CD14-positive monocyte (primary cell): ENCODE results near the gene ZNF280C. TPM values are rescaled to one million over a fixed set of nuclear protein-coding genes. Genes with fewer than 3 reads are reported as not detected.

Experiments
- DNase-seq, 3 donors: peaks; one replicate each; pipeline ENCODE4 v3.0.0-alpha.2; 2011 to 2022
- H2AFZ ChIP-seq: 2 replicates; pipeline ENCODE4 v1.6.0; 2012; ENCODE audit warnings: mild to moderate bottlenecking, low read depth, low read length, inconsistent platforms; ENCODE audit not compliant: insufficient read depth, poor library complexity, severe bottlenecking
- H3K27ac ChIP-seq, 2 donors: 1 replicate in 1 of 2; 2 replicates in 1 of 2; pipeline ENCODE4 v1.5.1; 2012 to 2013; ENCODE audit warnings: low read length in 2 of 2, control low read depth in 1 of 2, inconsistent platforms in 1 of 2, low read depth in 1 of 2, mild to moderate bottlenecking in 1 of 2
- H3K27me3 ChIP-seq, 2 donors: one replicate each; pipeline versions ENCODE4 v1.6.0 to v1.6.1; 2011 to 2013; ENCODE audit warnings: low read length in 2 of 2; ENCODE audit not compliant: control insufficient read depth in 2 of 2, insufficient read depth in 2 of 2
- H3K36me3 ChIP-seq, 2 donors: replicated peaks in 1 of 2; 1 replicate in 1 of 2; 2 replicates in 1 of 2; pipeline versions ENCODE4 v1.5.1 to v1.6.1; 2012 to 2013; ENCODE audit warnings: low read length in 2 of 2, control low read depth in 1 of 2, inconsistent platforms in 1 of 2, mild to moderate bottlenecking in 1 of 2; ENCODE audit not compliant: insufficient read depth in 2 of 2, control insufficient read depth in 1 of 2
- H3K4me1 ChIP-seq, 2 donors: 1 replicate in 1 of 2; 2 replicates in 1 of 2; pipeline versions ENCODE4 v1.5.1 to v1.6.1; 2012 to 2013; ENCODE audit warnings: low read length in 2 of 2, control low read depth in 1 of 2, inconsistent platforms in 1 of 2, mild to moderate bottlenecking in 1 of 2, moderate library complexity in 1 of 2; ENCODE audit not compliant: insufficient read depth in 2 of 2, control insufficient read depth in 1 of 2
- H3K4me2 ChIP-seq: replicated peaks from 2 replicates; pipeline ENCODE3; 2012; ENCODE audit warnings: low read length, moderate library complexity, mild to moderate bottlenecking; ENCODE audit not compliant: poor library complexity, severe bottlenecking; ENCODE audit errors: extremely low read depth
- H3K4me3 ChIP-seq, 3 experiments: fragments of 200-600 bp in 1 of 3; sonication (generic) in 1 of 3; replicated peaks in 1 of 3; 1 replicate in 2 of 3; 2 replicates in 1 of 3; pipeline ENCODE4 v1.5.1; 2011 to 2013; ENCODE audit warnings: low read length in 3 of 3, mild to moderate bottlenecking in 3 of 3, control low read depth in 2 of 3, low read depth in 2 of 3, inconsistent platforms in 1 of 3, moderate library complexity in 1 of 3
- H3K79me2 ChIP-seq: 2 replicates; pipeline ENCODE4 v1.6.0; 2012; ENCODE audit warnings: mild to moderate bottlenecking, control low read depth, inconsistent platforms, low read length, moderate library complexity; ENCODE audit not compliant: insufficient read depth
- H3K9ac ChIP-seq: 2 replicates; pipeline ENCODE4 v1.6.0; 2017; ENCODE audit warnings: low read length, mild to moderate bottlenecking; ENCODE audit not compliant: insufficient read depth, poor library complexity, severe bottlenecking
- H3K9me3 ChIP-seq, 2 donors: replicated peaks in 1 of 2; 1 replicate in 1 of 2; 2 replicates in 1 of 2; pipeline versions ENCODE4 v1.5.1 to v1.6.1; 2012 to 2013; ENCODE audit warnings: low read length in 2 of 2, control low read depth in 1 of 2; ENCODE audit not compliant: control insufficient read depth in 1 of 2, insufficient read depth in 1 of 2
- H4K20me1 ChIP-seq: 2 replicates; pipeline ENCODE4 v1.6.0; 2012; ENCODE audit warnings: mild to moderate bottlenecking, low read length, control low read depth, moderate library complexity; ENCODE audit not compliant: insufficient read depth
- H3K27ac Mint-ChIP-seq, 7 donors: one replicate each; pipeline ENCODE4 v1.8.0; 2020; ENCODE audit warnings: mild to moderate bottlenecking in 7 of 7, mixed read lengths in 7 of 7, moderate library complexity in 6 of 7, inconsistent platforms in 2 of 7
- H3K27me3 Mint-ChIP-seq, 3 donors: one replicate each; pipeline ENCODE4 v1.8.0; 2021 to 2022; ENCODE audit warnings: low read depth in 3 of 3, mild to moderate bottlenecking in 3 of 3, mixed read lengths in 3 of 3, moderate library complexity in 3 of 3, inconsistent platforms in 1 of 3
- H3K36me3 Mint-ChIP-seq, 2 donors: one replicate each; pipeline ENCODE4 v1.8.0; 2020; ENCODE audit warnings: mixed read lengths in 2 of 2, inconsistent platforms in 1 of 2, mild to moderate bottlenecking in 1 of 2
- H3K4me1 Mint-ChIP-seq: one replicate; pipeline ENCODE4 v1.8.0; 2020; ENCODE audit warnings: mild to moderate bottlenecking, mixed read lengths
- H3K4me3 Mint-ChIP-seq, 2 donors: one replicate each; pipeline ENCODE4 v1.8.0; 2020; ENCODE audit warnings: mild to moderate bottlenecking in 2 of 2, mixed read lengths in 2 of 2, moderate library complexity in 1 of 2
- H3K9me3 Mint-ChIP-seq, 7 donors: one replicate each; pipeline ENCODE4 v1.8.0; 2020 to 2022; ENCODE audit warnings: mixed read lengths in 7 of 7, mild to moderate bottlenecking in 6 of 7, moderate library complexity in 6 of 7, inconsistent platforms in 2 of 7
- WGBS: methylation state at CpG from one replicate; pipeline ENCODE4 v1.1.5; 2013; ENCODE audit warnings: missing lambda C conversion rate; ENCODE audit not compliant: insufficient coverage; 5-methylcytosine and 5-hydroxymethylcytosine counted together
- intact Hi-C, 2 donors: fragments of 100-400 bp; cut with micrococcal nuclease; formaldehyde crosslinking; loops; one replicate each; pipeline versions ENCODE4 v1.15.0 to v1.15.1; 2023
- polyA plus RNA-seq, 3 donors: library from polyadenylated mRNA; depleted of rRNA in 1 of 3; unstranded in 2 of 3; stranded (reverse) in 1 of 3; fragments of 300-500 nt in 2 of 3; fragments of >200 nt in 1 of 3; fragmentation: Illumina TruSeq in 2 of 3; gene quantifications; 1 replicate in 2 of 3; 2 replicates in 1 of 3; pipeline ENCODE4 v1.2.3, GENCODE V29; 2012 to 2021
- TF ChIP-seq, protein P1 (sequence below): fragments of 200-600 bp; IDR thresholded peaks from one replicate; pipeline ENCODE4 v1.8.0; 2022; ENCODE audit warnings: antibody characterized with exemption, mild to moderate bottlenecking

ZNF280C gene
- polyA plus RNA-seq, 3 donors: 0.66 to 1.8 (median 1.3) TPM

DNA sequence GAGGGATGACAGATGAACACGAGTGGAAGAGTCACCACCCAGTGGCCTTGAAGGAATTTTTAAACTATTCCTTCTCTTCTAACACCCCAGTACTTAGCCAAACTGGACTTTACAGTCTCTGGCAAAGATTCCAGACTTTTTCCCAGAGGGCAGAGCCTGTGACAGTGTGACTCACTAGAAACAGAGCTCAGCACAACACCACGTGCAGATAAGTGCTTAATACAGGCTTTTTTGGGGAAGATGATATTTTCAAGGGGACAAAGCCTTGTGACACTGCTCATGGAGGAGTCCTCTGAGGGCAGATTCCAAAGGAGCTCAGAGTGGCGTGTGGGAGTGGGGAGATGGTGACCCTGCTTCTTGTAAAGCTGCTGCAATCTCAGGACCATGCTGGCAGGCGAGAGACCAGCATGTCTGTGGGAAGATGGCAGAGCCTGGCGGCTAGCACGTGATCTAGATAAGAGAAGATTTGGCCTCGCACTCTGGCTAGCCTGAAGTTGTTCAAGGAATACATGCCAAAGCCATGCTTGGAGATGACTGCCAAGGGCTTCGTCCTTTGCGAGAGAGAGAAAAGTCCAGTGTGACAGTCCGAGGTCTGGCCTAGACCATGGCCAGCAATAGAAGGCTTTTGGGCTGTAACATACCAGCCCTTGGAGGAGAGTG, 94.5 kb downstream of the ZNF280C start:
- Histone ChIP-seq H4K20me1 (no peaks in the 10 kb centered on the region), H3K4me2 (peak overlapping the region; percentile 85), H3K27me3 (no peaks in the 10 kb centered on the region), H3K27ac (peak overlapping the region; percentile 65 to 88), H2AFZ (peak overlapping the region; percentile 68), H3K79me2 (no peaks in the 10 kb centered on the region), H3K4me1 (peaks cover 44 to 52% of the 10 kb centered on the region in 2 donors), H3K4me3 (peak overlapping the region in 1 of 3 experiments; percentile 75), H3K9me3 (no peaks in the 10 kb centered on the region), H3K9ac (peak overlapping the region; percentile 62), H3K36me3 (no peaks in the 10 kb centered on the region)
- H3K9me3 Mint-ChIP-seq: peaks cover 0 to 10% (median 0%) of the 10 kb centered on the region in 7 donors
- DNase-seq: peak in 2 of 3 donors; percentile 28 to 67
- 93% methylated on average over 8 of the region's 10 CpGs for WGBS
- intact Hi-C loops: no loop called here
- H3K36me3 Mint-ChIP-seq: no peaks in the 10 kb centered on the region
- TF ChIP-seq, protein P1, sequence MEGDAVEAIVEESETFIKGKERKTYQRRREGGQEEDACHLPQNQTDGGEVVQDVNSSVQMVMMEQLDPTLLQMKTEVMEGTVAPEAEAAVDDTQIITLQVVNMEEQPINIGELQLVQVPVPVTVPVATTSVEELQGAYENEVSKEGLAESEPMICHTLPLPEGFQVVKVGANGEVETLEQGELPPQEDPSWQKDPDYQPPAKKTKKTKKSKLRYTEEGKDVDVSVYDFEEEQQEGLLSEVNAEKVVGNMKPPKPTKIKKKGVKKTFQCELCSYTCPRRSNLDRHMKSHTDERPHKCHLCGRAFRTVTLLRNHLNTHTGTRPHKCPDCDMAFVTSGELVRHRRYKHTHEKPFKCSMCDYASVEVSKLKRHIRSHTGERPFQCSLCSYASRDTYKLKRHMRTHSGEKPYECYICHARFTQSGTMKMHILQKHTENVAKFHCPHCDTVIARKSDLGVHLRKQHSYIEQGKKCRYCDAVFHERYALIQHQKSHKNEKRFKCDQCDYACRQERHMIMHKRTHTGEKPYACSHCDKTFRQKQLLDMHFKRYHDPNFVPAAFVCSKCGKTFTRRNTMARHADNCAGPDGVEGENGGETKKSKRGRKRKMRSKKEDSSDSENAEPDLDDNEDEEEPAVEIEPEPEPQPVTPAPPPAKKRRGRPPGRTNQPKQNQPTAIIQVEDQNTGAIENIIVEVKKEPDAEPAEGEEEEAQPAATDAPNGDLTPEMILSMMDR: no peak
- no peak overlapping the region for H3K4me3 Mint-ChIP-seq
- H3K4me1 Mint-ChIP-seq: peaks cover 46% of the 10 kb centered on the region
- H3K27me3 Mint-ChIP-seq: peaks cover 0 to 8% (median 1%) of the 10 kb centered on the region in 3 donors
- peak overlapping the region; percentile 83 to 96 (median 90) for H3K27ac Mint-ChIP-seq

DNA sequence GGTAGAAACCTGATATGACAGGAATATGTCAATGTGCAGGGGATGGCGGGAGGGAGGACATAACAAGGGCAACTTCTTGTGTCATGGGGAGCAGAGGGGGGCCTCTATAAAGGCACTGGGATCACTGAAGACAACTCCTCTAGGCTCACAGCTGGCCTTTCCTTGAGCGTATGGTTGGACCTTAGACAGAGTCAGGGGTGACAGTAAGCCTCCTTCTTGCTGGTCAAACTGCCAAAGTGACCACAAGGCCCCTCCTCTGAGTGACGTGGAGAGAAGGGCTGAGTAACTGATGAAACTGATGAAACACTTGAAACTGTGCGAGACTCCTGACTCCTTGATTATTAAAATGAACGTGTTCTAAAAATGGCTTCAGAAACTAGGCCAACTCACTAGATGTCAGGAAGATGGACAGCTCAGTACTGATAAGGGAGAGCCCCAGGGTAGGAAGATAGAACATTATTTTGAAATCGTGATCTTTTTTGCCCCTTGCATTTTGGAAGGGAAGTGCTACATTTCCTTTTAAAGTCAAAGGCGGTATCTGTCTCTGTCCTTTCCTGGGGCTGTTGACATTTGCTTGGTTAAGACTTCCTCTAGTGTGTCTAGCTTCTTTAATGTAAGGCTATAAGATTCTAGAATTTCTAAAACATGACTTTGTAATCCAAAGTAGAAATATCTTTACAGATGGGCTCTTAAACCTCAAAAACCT, 95.4 kb downstream of the ZNF280C start:
- 0% methylated on average over 2 of the region's 7 CpGs for WGBS
- intact Hi-C loops: no loop called here
- H3K4me1 Mint-ChIP-seq: peaks cover 46% of the 10 kb centered on the region
- no peaks in the 10 kb centered on the region for H3K79me2 ChIP-seq
- H4K20me1 ChIP-seq: no peaks in the 10 kb centered on the region
- H3K27me3 Mint-ChIP-seq: peaks cover 0 to 8% (median 1%) of the 10 kb centered on the region in 3 donors
- peak overlapping the region; percentile 83 to 96 (median 90) for H3K27ac Mint-ChIP-seq
- H3K9me3 ChIP-seq: no peaks in the 10 kb centered on the region
- TF ChIP-seq, protein P1: no peak
- H3K27ac ChIP-seq: peak overlapping the region; percentile 45 to 88
- H2AFZ ChIP-seq: peak overlapping the region; percentile 68
- H3K4me3 ChIP-seq: peak overlapping the region in 2 of 3 experiments; percentile 6 to 75
- peak; percentile 76 to 88 (median 78) for DNase-seq
- no peaks in the 10 kb centered on the region for H3K36me3 Mint-ChIP-seq
- H3K9me3 Mint-ChIP-seq: peaks cover 0 to 10% (median 0%) of the 10 kb centered on the region in 7 donors
- H3K4me2 ChIP-seq: peak overlapping the region; percentile 85
- peak overlapping the region; percentile 62 for H3K9ac ChIP-seq
- peak overlapping the region; percentile 79 to 80 for H3K4me3 Mint-ChIP-seq
- peaks cover 44 to 52% of the 10 kb centered on the region in 2 donors for H3K4me1 ChIP-seq
- no peaks in the 10 kb centered on the region for H3K36me3 ChIP-seq
- H3K27me3 ChIP-seq: no peaks in the 10 kb centered on the region
